Measurements from ENCODE around the gene ICE1. TPM values are rescaled to one million over a fixed set of nuclear protein-coding genes. Genes with fewer than 3 reads are reported as not detected.
A peak's percentile ranks its signal among the peaks of the same experiment; 100 is the strongest.

Gene ICE1
- total RNA-seq, 1 experiment from 2014 or later: 30.6 TPM

- H3K4me3 ChIP-seq (ENCODE audit: low read depth, low read length): no peak overlapping the region
- TF ChIP-seq CTCF (IDR thresholded peaks at IDR 0.05; ENCODE audit: insufficient read depth in 1 of 2, low read depth in 1 of 2, low read length in 1 of 2, severe bottlenecking in 1 of 2, unreplicated experiment in 1 of 2): no peak
- TSS peak; percentile 5 for BruUV-seq (replicated peaks)
- Mint-ChIP-seq H3K4me3 (ENCODE audit: unreplicated experiment) (no peak overlapping the region), H3K27me3 (ENCODE audit: insufficient read depth, unreplicated experiment) (no peaks in the 10 kb centered on the region), H3K4me1 (ENCODE audit: low read depth, unreplicated experiment) (no peaks in the 10 kb centered on the region), H3K27ac (ENCODE audit: unreplicated experiment) (no peak overlapping the region), H3K9me3 (ENCODE audit: unreplicated experiment) (no peaks in the 10 kb centered on the region), H3K36me3 (ENCODE audit: insufficient read depth, unreplicated experiment) (peaks cover 84% of the 10 kb centered on the region)
- CTCF ChIA-PET: no interaction called here
- H3K27me3 ChIP-seq (replicated peaks; ENCODE audit: control insufficient read depth, insufficient read depth, low read length): no peaks in the 10 kb centered on the region
- H3K9me3 ChIP-seq: no peaks in the 10 kb centered on the region
- DNase-seq: no peak
- no peaks in the 10 kb centered on the region for H3K4me1 ChIP-seq
- intact Hi-C loops (cut with micrococcal nuclease; ENCODE audit: unreplicated experiment): no loop called here
- POLR2A ChIA-PET: no interaction called here
- peaks cover 3% of the 10 kb centered on the region for H3K36me3 ChIP-seq (ENCODE audit: control insufficient read depth, insufficient read depth, low read length)
Observed at GRCh38 chr5:5461012-5461411, 38.5 kb downstream of the ICE1 start.

GRCh38 chr5:5464036-5464715 is 41.7 kb downstream of the ICE1 start:
- no TSS peak for BruUV-seq (replicated peaks)

GRCh38 chr5:5466227-5466626 is 43.8 kb downstream of the ICE1 start:
- H3K4me1 Mint-ChIP-seq (ENCODE audit: low read depth, unreplicated experiment): no peaks in the 10 kb centered on the region
- Histone ChIP-seq H3K4me3 (ENCODE audit: low read depth, low read length) (no peak overlapping the region), H3K36me3 (ENCODE audit: control insufficient read depth, insufficient read depth, low read length) (peaks cover 1% of the 10 kb centered on the region; the same call in 1 of the 2 replicates), H3K4me1 (no peaks in the 10 kb centered on the region), H3K27me3 (replicated peaks; ENCODE audit: control insufficient read depth, insufficient read depth, low read length) (no peaks in the 10 kb centered on the region), H3K9me3 (no peaks in the 10 kb centered on the region)
- intact Hi-C loops (cut with micrococcal nuclease; ENCODE audit: unreplicated experiment): no loop called here
- no peaks in the 10 kb centered on the region for H3K9me3 Mint-ChIP-seq (ENCODE audit: unreplicated experiment)
- H3K4me3 Mint-ChIP-seq (ENCODE audit: unreplicated experiment): no peak overlapping the region
- BruUV-seq (replicated peaks): no TSS peak
- no peak for DNase-seq
- peak in 1 of 2 experiments; percentile 20 for TF ChIP-seq CTCF (IDR thresholded peaks at IDR 0.05; ENCODE audit: insufficient read depth in 1 of 2, low read depth in 1 of 2, low read length in 1 of 2, severe bottlenecking in 1 of 2, unreplicated experiment in 1 of 2)
- H3K27ac Mint-ChIP-seq (ENCODE audit: unreplicated experiment): no peak overlapping the region
- H3K27me3 Mint-ChIP-seq (ENCODE audit: insufficient read depth, unreplicated experiment): no peaks in the 10 kb centered on the region
- ChIA-PET POLR2A (no interaction called here), CTCF (interaction anchor here (0.7 to 1.1 kb wide), 3 partner anchors 10 to 44 kb away, joined by 3 to 4 read pairs (median 3); partner anchors contain the start of gene ICE1)
- H3K36me3 Mint-ChIP-seq (ENCODE audit: insufficient read depth, unreplicated experiment): peaks cover 41% of the 10 kb centered on the region

More at GRCh38 chr5:5464036-5464715, 41.7 kb downstream of the ICE1 start:
- H3K27ac Mint-ChIP-seq (ENCODE audit: unreplicated experiment): peak overlapping the region; percentile 14
- no peak for TF ChIP-seq CTCF (IDR thresholded peaks at IDR 0.05; ENCODE audit: insufficient read depth in 1 of 2, low read depth in 1 of 2, low read length in 1 of 2, severe bottlenecking in 1 of 2, unreplicated experiment in 1 of 2)
- peaks cover 62% of the 10 kb centered on the region for H3K36me3 Mint-ChIP-seq (ENCODE audit: insufficient read depth, unreplicated experiment)
- POLR2A ChIA-PET: no interaction called here
- no peak overlapping the region for H3K4me3 ChIP-seq (ENCODE audit: low read depth, low read length)
- no peaks in the 10 kb centered on the region for H3K4me1 Mint-ChIP-seq (ENCODE audit: low read depth, unreplicated experiment)
- H3K9me3 Mint-ChIP-seq (ENCODE audit: unreplicated experiment): no peaks in the 10 kb centered on the region
- no peaks in the 10 kb centered on the region for H3K27me3 ChIP-seq (replicated peaks; ENCODE audit: control insufficient read depth, insufficient read depth, low read length)
- DNase-seq: no peak
- H3K9me3 ChIP-seq: no peaks in the 10 kb centered on the region
- H3K27me3 Mint-ChIP-seq (ENCODE audit: insufficient read depth, unreplicated experiment): no peaks in the 10 kb centered on the region
- H3K36me3 ChIP-seq (ENCODE audit: control insufficient read depth, insufficient read depth, low read length): peaks cover 1% of the 10 kb centered on the region; the same call in 1 of the 2 replicates
- intact Hi-C loops (cut with micrococcal nuclease; ENCODE audit: unreplicated experiment): no loop called here
- CTCF ChIA-PET: no interaction called here
- H3K4me3 Mint-ChIP-seq (ENCODE audit: unreplicated experiment): no peak overlapping the region
- H3K4me1 ChIP-seq: no peaks in the 10 kb centered on the region
